Gastrocnemius medialis (tissue), 4 donors: Measurements from ENCODE around the gene KIAA1614. TPM values are rescaled to one million over a fixed set of nuclear protein-coding genes. Genes with fewer than 3 reads are reported as not detected.

Experiments used
- ATAC-seq, 2 donors: fragments of 150-250 bp; one replicate each; pipeline ENCODE4 v1.9.1; 2016
- DNase-seq, 2 donors: peaks; one replicate each; pipeline ENCODE4 v3.0.0-alpha.2; 2019
- H3K27ac ChIP-seq, 4 donors: fragments of 200-600 bp; sonication (generic); 1 replicate in 1 of 4; 2 replicates in 3 of 4; pipeline ENCODE4 v1.5.1; 2016 to 2018; ENCODE audit warnings: mild to moderate bottlenecking in 2 of 4, moderate library complexity in 1 of 4
- H3K27me3 ChIP-seq, 3 donors: fragments of 200-600 bp; sonication (generic) in 2 of 3; 1 replicate in 1 of 3; 2 replicates in 2 of 3; pipeline versions ENCODE4 v1.5.1 to v1.6.0; 2016 to 2019; ENCODE audit warnings: mild to moderate bottlenecking in 1 of 3, moderate library complexity in 1 of 3
- H3K36me3 ChIP-seq, 2 donors: fragments of 200-600 bp; sonication (generic) in 1 of 2; one replicate each; pipeline ENCODE4 v1.5.1; 2017 to 2018
- H3K4me1 ChIP-seq, 2 donors: fragments of 200-600 bp; sonication (generic) in 1 of 2; one replicate each; pipeline ENCODE4 v1.5.1; 2016 to 2017; ENCODE audit warnings: mild to moderate bottlenecking in 2 of 2
- H3K4me3 ChIP-seq, 4 donors: fragments of 200-600 bp; sonication (generic) in 3 of 4; 1 replicate in 1 of 4; 2 replicates in 3 of 4; pipeline ENCODE4 v1.5.1; 2016 to 2019; ENCODE audit warnings: mild to moderate bottlenecking in 2 of 4
- H3K9me3 ChIP-seq, 3 donors: fragments of 200-600 bp; sonication (generic) in 2 of 3; 1 replicate in 1 of 3; 2 replicates in 2 of 3; pipeline ENCODE4 v1.5.1; 2016 to 2019
- POLR2A ChIP-seq, 2 donors: fragments of 450-650 bp; IDR thresholded peaks; one replicate each; pipeline ENCODE4 v1.6.1; 2017; ENCODE audit warnings: antibody characterized with exemption in 2 of 2, mild to moderate bottlenecking in 2 of 2, moderate library complexity in 2 of 2
- in situ Hi-C, 4 donors: fragments of 200-750 bp; cut with MboI; loops; one replicate each; pipeline versions ENCODE4 v1.15.0 to v1.8.0; 2017; ENCODE audit warnings: low sequenced_read_pairs in 4 of 4
- intact Hi-C: fragments of 100-400 bp; cut with DNase I; formaldehyde crosslinking; loops from one replicate; pipeline ENCODE4 v1.15.1; 2023; ENCODE audit warnings: low total_unique reads
- total RNA-seq, 4 donors: library from RNA; depleted of rRNA; stranded (reverse); fragments of >200 nt; gene quantifications; one replicate each; pipeline versions ENCODE4 v1.1.0 to v1.2.3, GENCODE V29; 2016
- TF ChIP-seq, protein P1 (sequence below), 5 experiments: fragments of 450-650 bp in 3 of 5; fragments of 200-600 bp in 2 of 5; sonication (generic) in 2 of 5; IDR thresholded peaks in 4 of 5; conservative IDR thresholded peaks in 1 of 5; 1 replicate in 4 of 5; 2 replicates in 1 of 5; pipeline ENCODE4 v1.5.1; 2016 to 2019; ENCODE audit warnings: antibody characterized with exemption in 5 of 5, mild to moderate bottlenecking in 3 of 5, moderate library complexity in 3 of 5

KIAA1614 gene, protein sequence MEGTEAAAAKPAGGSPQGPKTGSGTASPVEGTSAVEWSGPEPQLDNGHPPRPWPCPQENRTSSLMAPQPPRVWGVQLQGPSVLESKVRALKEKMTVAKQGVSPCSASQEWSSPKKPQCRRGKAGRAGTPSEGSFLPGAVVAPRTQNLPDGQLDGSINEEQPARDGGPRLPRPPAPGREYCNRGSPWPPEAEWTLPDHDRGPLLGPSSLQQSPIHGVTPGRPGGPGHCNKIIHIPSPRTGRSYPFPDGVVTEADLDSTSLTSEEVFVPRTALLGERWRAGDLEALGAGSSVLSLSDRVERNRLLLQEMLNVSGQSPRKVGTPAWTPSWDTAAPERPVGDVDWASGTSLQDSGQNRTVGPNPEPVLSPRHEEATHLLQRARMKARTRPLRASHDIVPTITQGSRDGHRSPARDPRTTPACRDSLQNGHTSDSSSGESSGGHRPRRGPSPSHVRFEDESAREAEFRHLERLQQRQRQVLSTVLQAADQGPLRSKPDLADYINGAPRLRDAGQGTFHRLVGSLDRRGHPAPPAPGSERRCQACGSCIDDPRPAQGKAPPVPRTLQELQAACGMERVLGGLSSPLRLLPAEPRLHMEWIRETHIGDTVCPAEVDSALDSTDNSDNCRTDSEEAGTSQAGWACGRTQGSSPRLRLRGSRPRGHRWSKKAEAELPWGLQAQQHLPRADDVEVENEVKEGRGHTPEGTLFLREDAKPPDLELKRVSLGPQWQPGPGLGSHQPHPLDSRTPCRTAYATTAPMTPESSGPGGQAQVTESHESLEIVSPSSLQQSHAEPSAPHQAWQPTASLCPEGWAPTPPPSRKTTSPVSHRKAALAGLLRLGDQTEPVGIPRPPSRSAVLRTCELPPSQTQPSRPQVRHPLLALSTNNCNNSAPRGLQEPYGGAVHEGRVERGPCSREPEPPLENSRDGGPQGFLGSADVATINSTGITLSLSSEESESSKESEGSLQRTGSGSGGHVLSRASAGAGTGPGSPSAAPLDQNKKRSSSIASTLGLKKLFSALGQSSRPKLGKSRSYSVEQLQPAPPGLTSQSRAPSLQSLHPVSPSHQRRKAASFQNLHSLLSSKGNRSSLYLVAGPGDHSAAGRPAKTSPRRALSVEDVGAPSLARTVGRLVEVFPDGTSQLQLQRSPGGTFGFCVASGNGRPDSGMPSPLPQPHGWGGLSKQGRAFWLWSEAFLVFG
- total RNA-seq = 1 to 10 TPM in 3 of 4 donors, under 1 TPM in 1; 0.51 to 3.3 (median 1.3) TPM

- peaks cover 0 to 10% (median 3%) of the 10 kb centered on the region in 3 donors for H3K27me3 ChIP-seq
- H3K36me3 ChIP-seq = no peaks in the 10 kb centered on the region
- no peaks in the 10 kb centered on the region for H3K9me3 ChIP-seq
- DNase-seq (no peak), ATAC-seq (peak; percentile 51 to 69)
- H3K4me3 ChIP-seq = peak within 1 kb of the TSS; percentile 48 to 64 (median 58)
- intact Hi-C loops = no loop called here
- in situ Hi-C loops = no loop called here
- peaks cover 0 to 4% of the 10 kb centered on the region in 2 donors for H3K4me1 ChIP-seq
- peak within 1 kb of the TSS; percentile 10 to 69 (median 66) for H3K27ac ChIP-seq
- TF ChIP-seq POLR2A (IDR thresholded peaks at IDR 0.05) = no peak
- TF ChIP-seq, protein P1, sequence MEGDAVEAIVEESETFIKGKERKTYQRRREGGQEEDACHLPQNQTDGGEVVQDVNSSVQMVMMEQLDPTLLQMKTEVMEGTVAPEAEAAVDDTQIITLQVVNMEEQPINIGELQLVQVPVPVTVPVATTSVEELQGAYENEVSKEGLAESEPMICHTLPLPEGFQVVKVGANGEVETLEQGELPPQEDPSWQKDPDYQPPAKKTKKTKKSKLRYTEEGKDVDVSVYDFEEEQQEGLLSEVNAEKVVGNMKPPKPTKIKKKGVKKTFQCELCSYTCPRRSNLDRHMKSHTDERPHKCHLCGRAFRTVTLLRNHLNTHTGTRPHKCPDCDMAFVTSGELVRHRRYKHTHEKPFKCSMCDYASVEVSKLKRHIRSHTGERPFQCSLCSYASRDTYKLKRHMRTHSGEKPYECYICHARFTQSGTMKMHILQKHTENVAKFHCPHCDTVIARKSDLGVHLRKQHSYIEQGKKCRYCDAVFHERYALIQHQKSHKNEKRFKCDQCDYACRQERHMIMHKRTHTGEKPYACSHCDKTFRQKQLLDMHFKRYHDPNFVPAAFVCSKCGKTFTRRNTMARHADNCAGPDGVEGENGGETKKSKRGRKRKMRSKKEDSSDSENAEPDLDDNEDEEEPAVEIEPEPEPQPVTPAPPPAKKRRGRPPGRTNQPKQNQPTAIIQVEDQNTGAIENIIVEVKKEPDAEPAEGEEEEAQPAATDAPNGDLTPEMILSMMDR (IDR thresholded peaks at IDR 0.05 in 4 of 5, conservative IDR thresholded peaks at IDR 0.05 in 1 of 5) = no peak
Observed at GRCh38 chr1:180912801-180913565, at the start of gene KIAA1614. Gene KIAA1614 (plus strand): TSS chr1:180912897. CDS start chr1:180913244, 347 bp downstream.

DNA sequence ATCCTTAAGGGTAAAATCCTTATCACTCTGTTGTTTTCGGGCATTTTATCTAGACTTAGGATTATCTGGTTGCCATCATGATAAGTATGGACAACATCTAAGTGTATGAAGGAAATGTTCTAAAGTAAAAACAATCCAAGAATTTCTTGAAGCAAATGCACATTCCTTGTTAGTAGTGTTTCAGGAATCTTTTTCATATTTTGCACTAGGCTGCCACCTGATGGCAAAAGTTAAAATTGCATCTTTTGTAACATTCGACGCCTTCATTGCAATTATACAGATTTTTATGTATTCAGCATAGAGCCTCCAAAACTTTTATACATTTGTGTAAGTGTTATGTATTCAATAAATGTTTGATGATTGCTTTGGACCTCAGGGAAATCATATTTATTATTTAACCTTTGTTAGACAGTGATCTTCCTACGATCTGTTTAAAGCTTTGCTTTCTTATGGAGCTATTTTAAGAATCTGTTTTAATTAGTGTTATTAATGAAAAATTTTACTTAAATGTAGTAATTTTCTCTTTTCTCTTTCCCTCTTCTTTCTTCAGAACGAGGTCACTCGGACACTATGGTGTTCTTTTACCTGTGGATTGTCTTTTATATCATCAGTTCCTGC is 49.4 kb upstream of the KIAA1614 start:
- in situ Hi-C loops = loop anchor here in 3 of 4 donors (5.0 to 25.0 kb wide), 2 partner anchors 226 to 346 kb away; partner anchors contain the start of gene XPR1 (in 1 of the 3)

GRCh38 chr1:180881806-180882509 is 30.7 kb upstream of the KIAA1614 start:
- H3K4me3 ChIP-seq = no peak overlapping the region
- ATAC-seq (peak in 1 of 2 donors; percentile 56), DNase-seq (no peak)
- H3K27ac ChIP-seq = no peak overlapping the region
- in situ Hi-C loops (loop anchor here (5.0 to 25.0 kb wide), 4 partner anchors 273 to 285 kb away; no protein-coding TSS in a partner anchor), intact Hi-C loops (loop anchor here (1.0 to 10.0 kb wide), 3 partner anchors 133 to 284 kb away; partner anchors contain the start of gene IER5)
- no peaks in the 10 kb centered on the region for H3K36me3 ChIP-seq
- H3K9me3 ChIP-seq = no peaks in the 10 kb centered on the region
- H3K27me3 ChIP-seq = no peaks in the 10 kb centered on the region
- no peak for TF ChIP-seq POLR2A (IDR thresholded peaks at IDR 0.05)
- TF ChIP-seq, protein P1 (IDR thresholded peaks at IDR 0.05 in 4 of 5, conservative IDR thresholded peaks at IDR 0.05 in 1 of 5) = peak; percentile 22 to 50 (median 39)
- H3K4me1 ChIP-seq = peaks cover 0 to 6% of the 10 kb centered on the region in 2 donors

More for the DNA sequence above, 49.4 kb upstream of the KIAA1614 start:
- H3K9me3 ChIP-seq = no peaks in the 10 kb centered on the region
- no peak overlapping the region for H3K27ac ChIP-seq
- ATAC-seq (no peak), DNase-seq (no peak)
- no peak for TF ChIP-seq POLR2A (IDR thresholded peaks at IDR 0.05)
- TF ChIP-seq, protein P1 (IDR thresholded peaks at IDR 0.05 in 4 of 5, conservative IDR thresholded peaks at IDR 0.05 in 1 of 5) = peak; percentile 58 to 81 (median 72)
- H3K4me3 ChIP-seq = no peak overlapping the region
- no peaks in the 10 kb centered on the region for H3K27me3 ChIP-seq
- intact Hi-C loops = loop anchor here (5.0 kb wide), 3 partner anchors 231 to 346 kb away; partner anchors contain the start of gene XPR1
- H3K36me3 ChIP-seq = peaks cover 0 to 15% of the 10 kb centered on the region in 2 donors
- H3K4me1 ChIP-seq = no peaks in the 10 kb centered on the region
